Stimulated activated CD4-positive, alpha-beta T cell treated with anti-CD3 and anti-CD28 coated beads, Interleukin-12 subunit alpha, Interleukin-12 subunit beta, amount 100 ng/mL, for 4 hours (primary cell): ENCODE data around the gene GAD2.

Experiments used
- DNase-seq: peaks from one replicate; pipeline ENCODE4 v3.0.0-alpha.2; 2020

The GAD2 gene

DNA sequence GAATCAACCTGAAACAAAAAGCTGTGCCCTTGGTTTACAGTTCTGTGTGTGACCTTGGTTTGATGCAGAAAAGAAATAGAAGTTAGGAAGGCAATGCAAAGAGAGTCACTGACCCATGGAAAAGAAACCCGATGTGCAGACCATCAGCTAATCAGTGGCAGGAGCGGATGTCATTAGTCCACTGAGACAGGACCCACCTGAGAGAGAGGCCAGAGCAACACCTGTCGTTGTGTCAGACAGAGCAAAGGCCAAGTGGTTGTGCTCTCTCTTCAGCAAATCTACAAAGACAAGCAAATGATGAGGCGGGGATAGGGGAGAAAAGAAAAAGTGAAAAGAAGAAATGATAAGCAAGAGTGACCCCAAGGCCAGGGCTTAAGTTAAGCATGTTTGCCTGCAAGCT, 8.7 kb downstream of the GAD2 start:
- DNase-seq: no peak

DNA sequence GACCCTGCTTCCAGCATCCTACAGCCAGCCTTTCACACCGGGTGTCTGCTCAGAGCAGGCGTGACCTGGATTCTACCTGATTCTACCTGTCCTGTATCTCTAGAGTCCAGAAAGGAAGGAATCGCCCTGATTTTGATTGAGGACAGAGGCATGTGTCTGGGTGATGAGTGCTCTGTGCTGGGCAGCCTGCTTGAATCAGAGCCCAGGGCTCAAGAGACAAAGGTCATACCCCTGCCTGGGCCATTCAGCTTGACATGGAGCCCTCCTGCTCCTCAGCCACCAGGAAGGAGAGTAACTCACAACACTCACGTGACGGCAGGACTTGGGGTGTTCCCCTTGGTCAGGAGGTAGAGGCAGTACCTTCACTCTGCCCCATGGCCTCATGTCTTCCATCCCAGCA, 11.2 kb downstream of the GAD2 start:
- no peak for DNase-seq

DNA sequence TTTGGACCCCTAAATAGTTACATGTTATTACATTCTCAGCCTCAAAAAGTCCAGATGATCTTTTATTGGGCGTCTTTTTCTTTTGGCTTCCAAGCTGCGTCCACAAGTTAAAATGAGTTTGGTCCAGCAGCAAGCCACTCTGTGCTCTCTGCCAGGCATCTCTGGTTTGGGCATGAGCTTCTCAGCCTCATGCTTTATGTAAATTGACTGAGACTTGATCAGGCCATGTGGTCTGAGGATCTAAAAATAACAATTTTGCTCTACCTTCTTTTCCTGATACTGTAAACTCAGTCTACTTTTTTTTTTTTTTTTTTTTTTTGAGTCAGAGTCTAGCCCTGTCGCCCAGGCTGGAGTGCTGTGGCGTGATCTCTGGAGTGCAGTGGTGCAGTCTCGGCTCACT, 15.6 kb downstream of the GAD2 start:
- DNase-seq: no peak

DNA sequence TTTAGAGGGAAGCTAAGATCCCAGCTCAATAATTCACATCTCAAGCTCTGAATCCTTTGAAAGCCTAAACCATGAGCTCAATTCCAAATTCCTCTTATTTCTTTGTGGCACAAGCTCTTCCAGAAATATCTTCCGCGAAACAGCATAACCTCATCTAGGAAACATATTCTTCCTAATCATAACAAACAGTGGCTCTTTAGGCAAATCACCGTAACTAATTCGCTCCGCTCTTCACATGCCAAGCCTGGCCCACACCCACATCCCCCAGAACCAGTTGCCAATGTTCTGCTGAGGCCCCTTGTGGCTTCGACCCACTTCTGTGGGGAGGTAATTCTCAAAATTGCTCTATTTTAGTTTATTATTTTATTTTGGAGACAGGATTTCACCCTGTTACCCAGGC, 19.2 kb downstream of the GAD2 start:
- no peak for DNase-seq

DNA sequence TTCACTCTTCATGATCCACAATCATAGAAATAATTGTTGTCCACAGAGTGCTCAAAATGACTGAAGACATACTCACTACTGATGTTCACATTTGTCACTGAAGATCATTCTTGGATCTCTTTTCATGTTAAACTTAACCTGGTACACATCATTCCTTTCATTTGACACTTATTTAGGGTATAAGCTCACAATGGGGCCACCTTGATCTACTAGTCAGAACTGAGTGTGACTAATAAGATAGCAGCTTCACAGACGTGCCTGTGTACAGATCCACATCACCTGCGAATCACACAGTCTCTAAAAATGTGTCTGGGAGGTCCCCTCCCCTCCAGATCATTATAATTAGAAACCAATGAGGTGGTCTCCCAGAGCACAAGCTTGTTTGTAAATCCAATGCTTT, 21.8 kb downstream of the GAD2 start:
- no peak for DNase-seq

DNA sequence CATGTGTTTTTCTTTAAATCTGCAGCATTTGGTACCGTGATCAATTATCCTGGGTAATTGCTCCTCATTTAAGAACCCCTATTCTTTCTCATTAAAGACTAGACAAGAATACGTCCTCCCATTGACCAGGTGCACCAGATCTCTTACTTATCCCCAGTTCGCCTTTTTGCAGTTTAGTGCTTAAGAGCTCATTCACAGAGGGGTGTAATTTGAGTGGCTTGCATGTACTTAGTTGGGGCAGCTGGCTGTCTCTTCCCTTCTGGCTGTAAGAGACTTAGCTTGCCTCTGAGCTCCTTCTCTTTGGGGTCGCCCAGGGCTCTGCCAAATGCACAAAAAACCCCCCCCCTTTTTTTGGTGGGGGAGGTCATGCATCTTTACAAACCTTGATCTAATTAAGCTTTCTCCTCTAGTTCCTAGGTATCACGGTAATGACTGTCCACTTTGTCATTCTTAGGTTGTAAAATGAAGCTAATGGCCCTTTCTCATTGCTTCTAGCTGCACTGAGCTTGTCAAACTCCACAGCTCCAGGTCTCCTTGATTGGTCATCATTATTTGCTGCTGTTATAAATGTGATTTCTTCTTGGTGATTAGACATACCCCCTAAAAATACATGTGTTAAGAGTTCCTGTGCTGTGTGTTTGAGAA, 26.3 kb downstream of the GAD2 start:
- DNase-seq: no peak

DNA sequence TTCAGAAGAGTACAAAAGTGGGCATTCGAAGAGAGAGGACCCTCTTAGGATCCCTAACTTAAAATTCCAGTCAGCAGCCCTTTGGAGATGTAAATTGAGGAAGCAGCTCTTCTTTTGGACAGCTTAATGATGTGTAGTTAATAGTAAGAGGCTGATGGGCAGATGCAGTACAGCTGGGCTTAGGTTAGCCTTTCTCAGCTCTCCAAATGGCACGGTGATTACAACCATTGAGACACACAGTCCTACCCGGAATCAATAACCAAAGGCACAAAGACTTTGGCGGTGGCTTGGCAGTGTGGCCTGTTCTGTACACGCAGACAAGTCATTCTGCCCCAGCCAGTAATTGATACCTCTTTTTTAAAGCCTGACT, 26.8 kb downstream of the GAD2 start:
- DNase-seq: no peak

DNA sequence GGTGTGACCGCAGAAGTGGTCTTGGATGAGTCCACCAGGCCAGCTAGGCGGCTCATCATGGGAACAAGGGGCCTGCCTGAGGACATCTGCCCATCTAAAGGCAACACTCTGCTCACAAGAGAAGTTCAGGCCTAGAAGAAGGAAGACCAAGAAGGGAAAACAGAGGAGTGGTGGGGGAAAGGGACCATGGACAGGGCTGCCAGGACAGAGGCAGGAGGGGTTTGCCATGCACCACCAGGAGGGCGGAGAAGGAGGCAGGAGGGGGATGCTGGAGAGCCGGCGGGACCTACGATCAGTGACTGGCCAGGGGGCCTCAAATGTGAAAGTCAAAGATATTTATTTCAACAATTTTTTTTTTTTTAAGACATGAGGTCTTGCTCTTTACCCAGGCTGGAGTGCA, 33.1 kb downstream of the GAD2 start:
- DNase-seq: no peak

DNA sequence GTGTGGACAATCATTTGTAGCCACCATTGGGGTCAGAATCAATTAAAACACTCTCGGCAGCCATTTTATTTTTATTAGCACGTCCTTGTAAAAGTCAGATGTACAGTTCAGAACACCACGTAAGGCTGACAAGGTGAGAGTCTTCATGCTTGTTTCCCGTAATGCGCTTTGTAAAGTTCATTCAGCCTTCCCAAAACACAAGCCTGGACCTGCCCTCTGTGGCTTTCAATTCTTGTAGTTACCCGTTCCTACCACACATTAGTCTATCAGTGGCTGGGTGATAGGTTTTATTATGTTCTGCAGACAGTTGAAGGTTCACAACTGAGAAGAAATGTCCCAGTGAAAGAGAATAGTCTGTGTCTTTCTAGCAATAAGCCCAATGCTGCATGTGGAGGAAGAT, 35.4 kb downstream of the GAD2 start:
- DNase-seq: no peak

DNA sequence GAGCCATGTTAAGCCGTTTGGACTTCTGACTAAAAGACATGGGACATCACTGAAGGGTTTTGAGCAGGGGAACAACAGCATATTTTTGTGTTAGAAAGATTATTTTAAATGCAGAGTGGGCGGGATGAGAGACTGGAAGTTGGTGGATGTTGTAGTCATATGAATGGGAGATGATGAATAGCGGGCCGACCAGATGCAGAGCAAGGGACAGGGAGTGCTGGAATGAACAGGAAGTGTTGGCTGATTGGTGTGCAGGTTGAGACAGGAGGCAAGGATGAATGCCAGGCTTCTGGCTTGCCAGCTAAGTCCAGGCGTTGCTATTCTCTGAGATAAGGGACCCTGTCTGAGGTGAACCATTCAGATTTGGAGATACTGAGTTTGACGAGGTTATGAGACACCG, 38.0 kb downstream of the GAD2 start:
- DNase-seq: no peak

DNA sequence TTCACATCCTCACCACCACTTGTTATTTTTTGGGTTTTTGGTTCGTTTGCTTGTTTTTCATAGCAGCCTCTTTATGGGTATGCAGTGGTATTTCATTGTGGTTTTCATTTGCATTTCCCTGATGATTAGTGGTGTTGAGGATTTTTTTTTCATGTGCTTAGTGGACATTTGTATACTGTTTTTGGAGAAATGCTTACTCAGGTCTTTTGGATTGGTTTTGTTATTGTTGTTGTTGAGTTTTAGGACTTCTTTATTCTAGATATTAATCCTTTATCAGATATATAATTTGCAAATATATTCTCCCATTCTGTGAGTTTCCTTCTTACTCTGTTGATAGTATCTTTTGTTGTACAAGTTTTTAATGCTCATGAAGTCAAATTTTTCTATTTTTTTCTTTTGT, 42.8 kb downstream of the GAD2 start:
- no peak for DNase-seq

DNA sequence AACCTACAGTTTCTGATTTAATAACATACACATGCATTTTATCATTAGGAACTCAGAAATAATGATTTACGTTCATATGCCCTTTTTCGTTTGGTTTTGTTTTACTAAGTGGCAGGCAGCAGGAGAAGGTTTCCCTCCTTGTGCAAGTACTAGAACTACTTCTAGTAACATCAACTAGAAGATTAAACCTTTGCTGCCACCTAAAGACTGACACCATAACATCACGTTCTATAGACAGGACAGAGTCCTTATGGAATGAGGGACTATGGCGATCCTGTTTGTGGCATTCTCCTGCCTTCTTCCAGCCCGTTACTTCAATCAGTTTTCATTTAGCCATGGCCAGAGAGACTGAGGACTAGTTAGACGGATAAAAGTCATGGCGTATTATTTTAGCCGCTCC, 53.2 kb downstream of the GAD2 start:
- no peak for DNase-seq

DNA sequence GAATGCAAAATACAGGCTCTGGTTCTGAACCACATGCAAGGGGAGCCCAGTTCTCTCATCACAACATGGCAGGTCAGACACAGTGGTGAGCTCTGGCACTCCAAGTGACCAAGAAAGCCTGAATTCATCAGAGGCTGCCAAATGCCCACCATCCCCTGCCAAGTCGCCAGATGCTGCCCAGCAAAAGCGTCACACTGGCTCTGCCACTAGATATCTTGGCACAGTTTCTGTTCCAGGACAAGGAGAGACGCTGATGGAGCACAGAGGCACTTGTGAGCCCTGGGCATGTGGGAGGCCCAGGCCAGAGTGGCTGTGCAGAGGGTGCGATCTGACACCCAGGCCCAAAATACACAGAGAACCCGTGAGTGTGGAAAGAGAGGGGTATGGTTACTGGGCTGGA, 57.8 kb downstream of the GAD2 start:
- no peak for DNase-seq

DNA sequence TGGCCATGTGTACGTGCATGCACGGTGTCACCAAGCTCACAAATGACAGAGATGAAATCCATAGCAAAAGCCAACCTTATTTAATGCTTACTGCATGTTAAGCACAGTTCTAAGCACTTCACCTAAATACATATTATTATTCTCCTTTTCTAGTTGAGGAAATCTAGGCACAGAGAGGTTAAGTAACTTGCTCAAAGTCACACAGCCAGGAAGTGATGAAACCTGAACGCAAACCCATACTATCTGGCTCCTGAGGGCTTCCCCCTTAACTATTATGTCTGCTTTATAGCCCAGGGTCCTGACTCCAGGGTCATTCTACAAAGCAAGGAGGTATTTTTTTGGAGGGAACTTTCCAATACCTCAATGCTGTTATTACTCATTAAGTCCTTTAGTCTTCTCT, 61.7 kb downstream of the GAD2 start:
- DNase-seq: no peak

DNA sequence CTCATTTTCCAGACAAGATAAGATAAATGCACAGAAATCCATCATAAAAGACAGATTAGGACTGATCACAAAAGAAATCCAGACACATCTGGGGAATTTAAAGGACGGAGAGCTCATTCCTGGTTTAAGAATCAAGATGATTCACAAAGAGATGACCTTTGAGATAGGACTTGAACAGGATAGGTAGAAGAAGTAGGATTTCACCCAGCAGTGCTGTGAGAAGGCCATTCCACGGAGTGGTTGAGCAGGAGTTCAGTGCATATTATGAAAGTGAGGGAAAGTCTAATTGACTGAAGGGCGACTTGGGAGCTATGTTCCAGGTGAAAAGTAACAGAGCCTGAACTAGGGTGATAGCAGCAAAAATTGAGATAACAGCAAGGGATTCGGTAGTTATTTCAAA, 73.7 kb downstream of the GAD2 start:
- DNase-seq: no peak

DNA sequence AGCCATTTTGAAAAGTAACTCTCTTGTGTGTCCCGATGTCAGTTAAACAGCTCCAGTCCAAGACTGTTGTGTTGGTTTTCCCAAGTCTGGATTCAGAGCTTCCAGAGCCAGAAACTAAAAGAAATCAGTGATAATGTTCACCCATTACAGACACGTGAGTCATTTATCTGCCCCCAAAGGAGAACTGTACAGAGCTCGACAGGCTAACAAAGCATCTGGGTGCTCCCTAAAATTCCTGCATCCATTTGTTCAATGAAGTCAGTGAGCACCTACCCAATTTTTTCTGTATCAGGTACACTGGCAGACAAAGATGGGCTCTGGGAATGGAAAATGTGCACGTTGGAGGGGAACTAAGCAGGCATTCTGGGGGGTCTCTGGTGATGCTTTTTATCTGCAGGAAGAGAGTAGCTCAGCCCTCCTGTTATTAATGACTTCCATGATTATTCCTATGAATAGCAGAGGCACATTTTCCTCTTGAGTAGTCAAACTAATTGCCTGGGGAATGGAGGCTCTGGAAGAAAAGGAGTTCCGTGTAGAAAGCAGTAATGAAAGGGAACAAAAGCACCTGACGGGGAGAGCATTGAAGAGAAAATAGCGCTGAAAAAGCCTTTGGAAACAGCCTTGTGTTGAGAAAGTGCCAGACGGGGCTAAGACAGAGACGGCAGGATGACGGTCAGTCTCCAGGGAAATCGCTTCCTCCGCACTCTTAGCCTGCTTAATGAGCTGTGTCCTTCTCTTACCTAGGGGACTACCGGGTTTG, 75.3 kb downstream of the GAD2 start:
- DNase-seq: no peak

DNA sequence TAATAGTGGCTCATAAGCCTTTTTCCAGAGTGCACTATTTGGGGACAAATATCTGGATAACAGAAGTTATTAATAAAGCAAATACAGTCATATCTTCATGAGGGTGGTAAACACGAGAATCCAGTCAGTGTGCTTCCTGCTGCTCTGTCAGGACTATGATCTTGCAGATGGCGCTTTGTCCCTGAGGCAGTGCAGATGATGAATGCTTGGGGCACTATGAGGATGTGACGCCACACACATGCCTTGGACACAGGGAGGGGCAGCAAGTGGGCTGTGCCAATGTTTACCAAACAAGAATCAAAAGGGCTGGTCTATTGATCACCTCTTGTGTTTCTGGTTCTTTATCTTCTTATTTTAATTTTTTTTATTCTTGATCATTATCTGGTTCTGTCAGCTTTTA, 79.8 kb downstream of the GAD2 start:
- DNase-seq: no peak

DNA sequence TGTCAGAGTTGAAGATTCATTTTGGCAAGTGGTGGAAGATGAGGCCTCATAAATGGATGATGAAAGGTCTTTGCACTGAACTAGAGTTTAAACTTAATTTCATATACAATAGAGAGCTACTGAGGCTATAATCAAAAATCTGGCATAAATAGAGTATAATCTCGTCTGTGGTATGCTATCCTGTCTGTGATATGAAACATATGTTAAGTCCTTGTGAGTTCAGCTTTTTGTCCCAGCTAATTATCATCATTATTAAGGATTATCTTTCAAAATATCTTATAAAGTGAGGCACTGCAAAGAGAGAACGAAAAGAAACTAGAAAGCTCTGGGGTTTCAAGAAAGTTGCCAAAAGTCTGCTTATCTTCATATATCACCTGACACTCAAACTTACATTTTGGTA, 83.4 kb downstream of the GAD2 start:
- no peak for DNase-seq

DNA sequence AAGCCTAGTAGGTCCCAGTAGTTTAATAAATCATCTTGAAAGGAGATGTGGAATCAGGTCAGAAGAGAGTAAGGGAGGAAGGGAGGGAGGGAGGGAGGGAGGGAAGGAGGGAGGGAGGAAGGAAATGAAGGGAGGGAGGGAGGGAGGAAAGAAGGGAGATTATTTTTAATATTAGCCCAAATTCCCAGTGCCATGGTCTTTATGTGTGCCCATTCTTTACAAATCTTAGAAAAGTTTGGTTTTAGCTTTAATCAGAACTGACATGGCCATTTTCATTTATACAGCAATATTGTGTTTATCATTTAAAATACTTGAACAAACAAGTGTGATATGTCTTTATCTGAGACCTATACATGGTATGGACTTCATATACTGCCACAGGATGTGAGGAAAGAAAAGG, 86.8 kb downstream of the GAD2 start:
- no peak for DNase-seq

DNA sequence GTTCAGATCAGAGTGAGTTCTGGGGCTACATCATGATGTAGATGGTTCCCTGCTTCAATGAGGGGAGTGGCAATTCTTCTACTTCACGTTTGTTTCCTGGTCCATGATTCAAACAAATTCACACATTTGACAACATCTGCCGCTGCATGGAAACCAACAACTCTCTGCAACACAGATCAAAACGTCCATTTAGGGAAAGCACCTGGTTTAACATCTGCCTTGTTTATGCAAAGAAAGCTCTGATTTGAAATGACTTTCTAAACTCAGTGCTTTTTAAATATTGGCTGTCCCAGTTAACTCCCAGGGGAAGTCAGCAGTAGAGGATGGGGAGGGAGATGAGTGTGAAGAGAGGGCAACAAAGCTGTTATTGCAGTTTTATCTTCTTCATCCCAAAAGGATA, 93.8 kb downstream of the GAD2 start:
- no peak for DNase-seq

DNA sequence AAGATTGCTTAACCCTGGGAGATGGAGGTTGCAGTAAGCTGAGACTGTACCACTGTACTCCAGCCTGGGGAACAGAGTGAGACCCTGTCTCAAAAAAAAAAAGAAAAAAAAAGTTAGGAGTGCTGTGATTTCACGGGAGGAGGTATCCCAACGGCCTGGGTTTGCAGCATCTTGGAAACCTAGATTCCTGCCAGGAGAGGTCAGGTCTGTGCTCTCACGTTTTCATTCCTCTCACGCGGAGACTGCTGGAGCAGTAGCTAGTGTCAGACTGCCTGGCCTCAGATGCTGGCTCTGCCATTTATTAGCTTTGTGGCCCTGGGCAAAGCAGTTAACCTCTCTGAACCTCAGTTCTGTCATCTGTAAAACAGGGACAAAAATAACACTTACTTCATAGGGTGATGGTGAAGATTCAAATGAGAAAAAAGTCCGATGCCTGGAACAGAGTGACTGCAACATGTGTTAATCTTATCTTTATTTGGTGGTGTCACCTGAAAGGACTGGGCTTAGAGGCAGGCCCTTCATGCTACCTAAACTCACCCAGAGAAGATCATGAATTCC, 94.9 kb downstream of the GAD2 start:
- no peak for DNase-seq

DNA sequence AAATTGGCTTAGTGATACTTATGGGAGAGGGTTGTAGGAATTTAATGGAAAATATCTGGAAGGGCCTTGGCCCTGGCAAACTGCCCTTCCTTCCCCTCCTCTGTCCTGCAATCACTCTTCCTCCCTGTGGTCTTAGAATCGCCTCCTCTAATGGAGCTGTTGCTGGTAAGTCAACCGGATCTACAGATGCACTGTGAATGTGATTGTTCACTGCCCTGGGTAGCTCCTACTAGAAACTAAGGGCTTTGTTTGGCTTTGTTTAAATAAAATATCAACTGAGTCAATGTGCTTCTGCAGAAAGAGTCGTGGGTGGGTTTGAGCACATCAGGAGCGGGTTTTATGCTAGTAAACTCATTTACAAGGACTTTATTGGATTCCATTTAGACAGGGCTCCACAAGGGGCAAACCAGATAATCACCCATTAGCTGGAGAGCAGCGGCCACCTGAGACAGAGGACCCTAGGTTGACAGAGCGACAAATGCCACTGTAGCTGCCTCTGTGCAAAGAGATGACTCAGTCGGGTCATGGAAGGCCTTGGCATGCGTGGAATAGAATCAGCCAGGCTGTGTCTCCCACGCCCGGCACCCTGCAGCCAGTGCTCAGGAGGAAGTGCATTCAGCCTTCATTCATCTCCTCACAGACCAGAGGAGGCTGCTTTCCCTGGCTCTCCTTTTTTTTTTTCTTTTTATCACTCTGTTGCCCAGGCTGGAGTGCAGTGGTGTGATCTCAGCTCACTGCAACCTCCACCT, 97.9 kb downstream of the GAD2 start:
- no peak for DNase-seq

DNA sequence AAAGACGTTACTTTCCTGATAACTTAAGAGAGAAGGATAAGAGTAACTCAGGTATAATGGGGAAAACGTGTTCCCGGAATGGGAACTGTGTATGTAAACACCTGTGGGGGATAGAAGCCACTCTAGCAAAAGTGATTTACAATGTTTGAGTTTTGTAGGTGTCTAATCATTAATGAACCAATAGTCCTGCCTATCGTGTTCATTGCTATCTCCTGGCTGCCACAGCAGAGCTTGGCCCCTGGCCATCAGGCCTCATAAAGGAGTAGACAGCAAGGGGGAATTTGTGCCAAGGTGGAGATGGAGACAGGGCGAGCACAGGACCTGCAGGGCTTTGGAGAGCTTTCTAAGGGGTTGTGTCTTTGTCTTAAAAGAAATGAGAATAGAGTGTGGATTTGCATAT, 102.1 kb downstream of the GAD2 start:
- DNase-seq: no peak

DNA sequence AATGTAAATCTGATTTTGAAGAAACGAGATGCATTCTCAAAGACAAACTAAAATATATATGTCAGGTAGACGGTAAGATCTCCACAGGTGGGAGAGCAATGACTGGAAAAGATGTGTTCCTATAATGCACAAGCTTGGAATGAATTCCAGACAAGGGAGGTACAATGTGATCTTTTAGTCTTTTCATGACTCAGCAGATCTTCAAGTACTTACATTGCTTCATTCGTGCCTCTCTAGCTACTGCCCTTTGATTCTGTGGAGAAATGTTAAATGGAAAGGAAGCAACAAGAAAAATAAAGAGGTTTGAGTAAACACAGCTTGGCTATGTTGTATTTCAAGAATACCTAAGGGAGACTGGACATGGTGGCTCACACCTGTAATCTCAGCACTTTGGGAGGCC, 106.6 kb downstream of the GAD2 start:
- DNase-seq: no peak
